LNCaP clone FGC (cell line): ENCODE results near the gene ST6GALNAC1.
A peak's percentile ranks its signal among the peaks of the same experiment; 100 is the strongest.

Experiments
- DNase-seq: peaks from one replicate; pipeline ENCODE4 v3.0.0-alpha.2; 2011; ENCODE audit warnings: low read depth
- H3K4me3 ChIP-seq: 2 replicates; pipeline ENCODE4 v1.5.1; 2011; ENCODE audit warnings: mild to moderate bottlenecking, low read depth, low read length, control low read depth
- CTCF ChIP-seq: IDR thresholded peaks from 2 replicates; pipeline ENCODE4 v1.5.1; 2012; ENCODE audit warnings: mild to moderate bottlenecking; ENCODE audit not compliant: control insufficient read depth, insufficient read depth; ENCODE audit errors: extremely low read depth

The ST6GALNAC1 gene

GRCh38 chr17:76675648-76676047 is 32.1 kb upstream of the ST6GALNAC1 start:
- DNase-seq = no peak
- no peak for TF ChIP-seq CTCF
- no peak overlapping the region for H3K4me3 ChIP-seq

DNA sequence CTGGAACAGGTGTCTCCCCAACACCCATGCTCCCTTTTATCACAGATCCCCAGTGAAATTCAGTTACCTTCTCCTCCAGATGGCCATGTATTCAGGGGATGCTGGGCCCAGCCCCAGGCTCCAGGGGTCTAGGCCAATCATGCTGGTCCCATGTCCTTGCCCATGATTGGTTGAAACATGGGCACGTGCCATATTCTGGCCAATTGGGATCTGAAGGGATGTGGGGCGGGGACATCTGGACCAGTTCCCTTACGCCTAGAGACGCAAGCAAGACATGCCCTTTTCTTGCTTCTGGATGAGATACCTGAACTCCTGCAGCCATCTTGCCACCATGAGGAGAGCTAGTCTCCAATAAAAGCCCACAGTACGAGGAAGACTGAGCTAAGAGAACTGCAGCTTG is 31.0 kb upstream of the ST6GALNAC1 start:
- no peak overlapping the region for H3K4me3 ChIP-seq
- DNase-seq = no peak
- no peak for TF ChIP-seq CTCF

GRCh38 chr17:76673729-76674128 is 30.2 kb upstream of the ST6GALNAC1 start:
- DNase-seq = no peak
- no peak for TF ChIP-seq CTCF
- no peak overlapping the region for H3K4me3 ChIP-seq

DNA sequence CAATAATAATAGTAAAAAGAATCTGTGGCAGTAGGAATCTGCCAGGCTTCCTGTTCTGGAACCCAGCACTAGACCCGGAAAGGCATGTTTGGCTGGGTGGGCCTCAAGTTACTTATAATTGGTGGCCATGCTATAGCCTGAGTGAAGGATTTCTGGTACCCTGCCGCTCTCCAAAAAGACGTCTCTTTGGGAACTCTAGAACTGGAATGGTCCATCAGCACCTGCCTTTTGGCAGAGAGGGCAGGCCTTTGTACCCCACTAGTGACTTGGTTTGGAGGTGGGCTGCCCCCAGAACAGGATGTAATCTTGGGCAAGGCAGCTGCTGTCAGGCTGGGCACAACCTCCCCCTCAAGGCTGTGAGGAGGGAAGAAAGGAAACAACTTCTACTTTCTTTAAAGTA is 29.3 kb upstream of the ST6GALNAC1 start:
- no peak for TF ChIP-seq CTCF
- H3K4me3 ChIP-seq = peak overlapping the region; percentile 64
- DNase-seq = no peak

GRCh38 chr17:76672270-76672851 is 28.8 kb upstream of the ST6GALNAC1 start:
- peak; percentile 27 for DNase-seq
- H3K4me3 ChIP-seq = peak overlapping the region; percentile 64
- TF ChIP-seq CTCF = no peak

GRCh38 chr17:76671912-76672262 is 28.3 kb upstream of the ST6GALNAC1 start:
- DNase-seq = no peak
- TF ChIP-seq CTCF = peak; percentile 5; the same call in 1 of the 2 replicates
- peak overlapping the region; percentile 64 for H3K4me3 ChIP-seq
